HG03342 (cell line): ENCODE measurements around the gene ACSS2.

Experiments used
- ATAC-seq: cut with Tn5 transposase; IDR thresholded peaks from one replicate; pipeline ENCODE4 v1.9.1; 2021; ENCODE audit warnings: mild to moderate bottlenecking, moderate library complexity; ENCODE audit not compliant: unreplicated experiment

ACSS2 gene

GRCh38 chr20:34876406-34877282 is at the start of gene ACSS2:
Gene ACSS2 (plus strand): TSS chr20:34876612. CDS start chr20:34876646, 34 bp downstream.
- peak; percentile 30 for ATAC-seq

- no peak for ATAC-seq
Observed at GRCh38 chr20:34829191-34829590, 47.2 kb upstream of the ACSS2 start.

- no peak for ATAC-seq
Observed at GRCh38 chr20:34831936-34832335, 44.5 kb upstream of the ACSS2 start.

- no peak for ATAC-seq
Observed at GRCh38 chr20:34834459-34834893, 41.9 kb upstream of the ACSS2 start.

GRCh38 chr20:34842143-34842542 is 34.3 kb upstream of the ACSS2 start:
- ATAC-seq = no peak

GRCh38 chr20:34843421-34843820 is 33.0 kb upstream of the ACSS2 start:
- no peak for ATAC-seq

- ATAC-seq = no peak
Observed at GRCh38 chr20:34848597-34848996, 27.8 kb upstream of the ACSS2 start.

- ATAC-seq = no peak
Observed at GRCh38 chr20:34849778-34850177, 26.6 kb upstream of the ACSS2 start.

GRCh38 chr20:34850969-34851368 is 25.4 kb upstream of the ACSS2 start:
- ATAC-seq = no peak

GRCh38 chr20:34852298-34852697 is 24.1 kb upstream of the ACSS2 start:
- no peak for ATAC-seq

- ATAC-seq = no peak
Observed at GRCh38 chr20:34859367-34859766, 17.0 kb upstream of the ACSS2 start.

- ATAC-seq = no peak
Observed at GRCh38 chr20:34859826-34860545, 16.4 kb upstream of the ACSS2 start.

GRCh38 chr20:34861386-34862084 is 14.9 kb upstream of the ACSS2 start:
- ATAC-seq = no peak

GRCh38 chr20:34862724-34863123 is 13.7 kb upstream of the ACSS2 start:
- ATAC-seq = no peak

- ATAC-seq = no peak
Observed at GRCh38 chr20:34863421-34863965, 12.9 kb upstream of the ACSS2 start.

- ATAC-seq = no peak
Observed at GRCh38 chr20:34864216-34864615, 12.2 kb upstream of the ACSS2 start.

GRCh38 chr20:34871320-34871926 is 5.0 kb upstream of the ACSS2 start:
- ATAC-seq = no peak

GRCh38 chr20:34871966-34872621 is 4.3 kb upstream of the ACSS2 start:
- ATAC-seq = no peak

GRCh38 chr20:34872622-34873224 is 3.7 kb upstream of the ACSS2 start, which contains the start of gene GGT7:
Gene GGT7 (minus strand): TSS chr20:34872856. CDS start chr20:34872815, 41 bp downstream.
- peak; percentile 40 for ATAC-seq
